ENCODE measurements around the gene PIH1D1. TPM values are rescaled to one million over a fixed set of nuclear protein-coding genes. Genes with fewer than 3 reads are reported as not detected.

Gene PIH1D1
- total RNA-seq, 1 experiment from 2014 or later, result 166 TPM

- Histone ChIP-seq H3K9ac (ENCODE audit: extremely low read depth, insufficient read length, low read length) (no peak overlapping the region), H2AFZ (ENCODE audit: low read length) (no peak overlapping the region)
- H3K27ac Mint-ChIP-seq, result peak overlapping the region; percentile 19 to 90 (median 88); a peak in 5 of 7 replicates
These were observed 8.1 kb downstream of the PIH1D1 start for GRCh38 chr19:49443366-49444099.

More at GRCh38 chr19:49443366-49444099, 8.1 kb downstream of the PIH1D1 start:
- no peak overlapping the region for H2BK120ac ChIP-seq (ENCODE audit: low read depth, low read length, poor library complexity, severe bottlenecking)
- no CpG with 5 or more reads among the region's 47 CpGs for WGBS (ENCODE audit: extremely low coverage, insufficient read length, low lambda C conversion rate)
- H3K23ac ChIP-seq (ENCODE audit: insufficient read length, low read depth, low read length), result no peak overlapping the region
- H3K79me2 ChIP-seq (ENCODE audit: insufficient read depth, low read length), result no peaks in the 10 kb centered on the region
- H3K9me3 ChIP-seq (ENCODE audit: control insufficient read depth, low read depth, low read length), result no peaks in the 10 kb centered on the region
- no peaks in the 10 kb centered on the region for H3K4me1 ChIP-seq (ENCODE audit: insufficient read depth, low read length)
- no peak overlapping the region for H2AK5ac ChIP-seq (ENCODE audit: insufficient read length, low read length)
- H3K18ac ChIP-seq (ENCODE audit: insufficient read length, low read depth, low read length), result peak overlapping the region; percentile 44
- peaks cover 37% of the 10 kb centered on the region for H3K27me3 Mint-ChIP-seq (ENCODE audit: low read depth)
- H3K14ac ChIP-seq (ENCODE audit: insufficient read depth, low read length), result 0 out of 2 replicates have a peak overlapping the region, but pooled peaks have one; percentile 4
- H3K36me3 Mint-ChIP-seq (ENCODE audit: insufficient read depth in 1 of 3, low read depth in 3 of 3), result peaks cover 15 to 27% (median 26%) of the 10 kb centered on the region in 3 experiments
- TF ChIP-seq CTCF (conservative IDR thresholded peaks at IDR 0.05), result peak; percentile 90
- H3K23me2 ChIP-seq (ENCODE audit: insufficient read length, low read depth, low read length, poor library complexity, severe bottlenecking), result peaks cover 21% of the 10 kb centered on the region
- no peak overlapping the region for H2BK12ac ChIP-seq (ENCODE audit: insufficient read length, low read depth, low read length)
- no peak overlapping the region for H3K27ac ChIP-seq (ENCODE audit: insufficient read length, low read depth, low read length)
- H3K27me3 ChIP-seq (ENCODE audit: insufficient read depth, low read length), result peaks cover 20% of the 10 kb centered on the region; the same call in 1 of the 2 replicates
- H4K91ac ChIP-seq (ENCODE audit: insufficient read length, low read depth, low read length), result no peak overlapping the region
- H4K20me1 ChIP-seq (ENCODE audit: control insufficient read depth, insufficient read depth, insufficient read length), result no peaks in the 10 kb centered on the region
- no peak overlapping the region for H3T11ph ChIP-seq (ENCODE audit: low read length)
- H4K5ac ChIP-seq (ENCODE audit: insufficient read length, low read depth, low read length), result no peak overlapping the region
- peak; percentile 97 for DNase-seq
- H3K79me1 ChIP-seq (ENCODE audit: insufficient read depth, low read depth, low read length, poor library complexity, severe bottlenecking), result no peaks in the 10 kb centered on the region
- no peak overlapping the region for H2BK5ac ChIP-seq (ENCODE audit: insufficient read length, low read length)
- H4K8ac ChIP-seq (replicated peaks; ENCODE audit: insufficient read length, low read depth, low read length), result no peak overlapping the region
- H3K56ac ChIP-seq (ENCODE audit: insufficient read length, low read depth, low read length), result no peak overlapping the region
- no peak overlapping the region for H3K4ac ChIP-seq (ENCODE audit: low read depth, low read length)
- peak overlapping the region; percentile 44 for H3K4me2 ChIP-seq (ENCODE audit: insufficient read depth, insufficient read length, low read length)
- no peak overlapping the region for H2BK15ac ChIP-seq (ENCODE audit: low read depth, low read length)
- H2BK20ac ChIP-seq (ENCODE audit: low read depth, low read length, poor library complexity, severe bottlenecking), result no peak overlapping the region
- peak overlapping the region; percentile 74 to 82 for H3K4me3 Mint-ChIP-seq
- no peaks in the 10 kb centered on the region; a peak in 1 of 5 replicates for H3K9me3 Mint-ChIP-seq
- H3K4me1 Mint-ChIP-seq, result peaks cover 27 to 40% of the 10 kb centered on the region in 2 experiments

Measured in H9 (cell line).